ENCODE results near the gene NRP1.
"Not testable (repeated sequence)": the region's sequence is repeated elsewhere in the genome, so short reads cannot be mapped to it uniquely, and the experiment has no call there.

NRP1 gene

GRCh38 chr10:33315891-33316290 is 18.6 kb downstream of the NRP1 start:
- DNase-seq: no peak

DNA sequence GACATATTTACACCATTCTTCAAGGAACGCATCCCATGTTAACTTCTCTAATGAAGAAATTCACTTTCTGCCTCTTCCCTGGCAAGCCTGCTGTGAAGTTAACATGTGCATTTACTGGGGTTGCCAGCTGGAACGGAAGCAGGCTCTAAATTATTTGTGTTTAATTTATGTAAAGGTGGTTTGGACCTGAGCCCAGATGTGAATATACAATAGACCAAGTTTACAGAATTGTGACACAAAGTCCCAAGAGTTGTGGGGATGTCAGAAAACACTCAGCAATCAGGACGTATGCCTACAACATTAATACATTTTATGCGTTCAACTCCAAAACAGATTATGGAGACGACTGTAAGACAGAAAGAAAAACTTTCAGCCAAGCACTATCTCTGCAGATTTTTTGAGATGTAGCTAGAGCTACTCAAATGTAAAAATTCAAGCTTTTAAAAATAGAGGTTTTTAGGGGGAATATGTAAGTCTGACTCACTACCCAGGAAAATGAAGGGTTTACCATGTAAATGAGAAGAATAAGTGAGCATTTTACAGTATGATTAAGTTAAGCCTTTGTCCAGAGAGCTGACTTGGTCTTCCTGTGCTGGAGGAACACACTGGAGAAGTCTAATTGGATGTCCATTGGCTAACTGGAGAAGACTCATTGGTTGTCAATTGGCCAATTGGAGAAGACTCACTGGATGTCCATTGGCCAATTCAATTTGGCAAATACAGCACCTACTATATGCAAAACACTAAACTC is 19.5 kb downstream of the NRP1 start:
- peak; percentile 31 for DNase-seq

GRCh38 chr10:33311640-33312039 is 22.8 kb downstream of the NRP1 start:
- DNase-seq: no peak

- no peak for DNase-seq
These were observed 23.6 kb downstream of the NRP1 start for GRCh38 chr10:33310853-33311252.

DNA sequence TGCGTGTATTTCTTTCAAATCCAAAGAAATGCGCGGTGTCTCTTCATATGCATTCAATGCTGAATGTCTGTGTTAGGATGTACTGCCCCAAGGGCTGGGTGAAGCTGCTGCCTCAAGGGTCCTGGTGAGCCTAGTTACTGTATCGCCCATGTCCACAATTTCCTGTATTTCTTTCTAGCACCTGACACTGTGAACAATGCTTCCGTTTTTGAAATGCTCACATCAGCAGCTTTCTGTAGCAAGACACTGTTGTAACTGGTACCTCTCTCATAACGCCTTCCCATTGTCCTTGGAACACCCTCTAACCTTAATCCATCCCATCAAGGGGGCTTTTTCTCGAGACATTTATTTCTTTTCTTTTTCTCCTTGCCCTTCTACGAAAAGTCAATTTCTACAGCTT is 25.1 kb downstream of the NRP1 start:
- no peak for DNase-seq

- DNase-seq: no peak
These were observed 26.6 kb downstream of the NRP1 start for GRCh38 chr10:33307835-33308234.

- DNase-seq: no peak
These were observed 27.6 kb downstream of the NRP1 start for GRCh38 chr10:33306701-33307519.

GRCh38 chr10:33306126-33306525 is 28.3 kb downstream of the NRP1 start:
- DNase-seq: no peak

GRCh38 chr10:33304423-33305225 is 29.8 kb downstream of the NRP1 start:
- no peak for DNase-seq

GRCh38 chr10:33303988-33304387 is 30.5 kb downstream of the NRP1 start:
- no peak for DNase-seq

GRCh38 chr10:33302208-33302829 is 32.1 kb downstream of the NRP1 start:
- no peak for DNase-seq

DNA sequence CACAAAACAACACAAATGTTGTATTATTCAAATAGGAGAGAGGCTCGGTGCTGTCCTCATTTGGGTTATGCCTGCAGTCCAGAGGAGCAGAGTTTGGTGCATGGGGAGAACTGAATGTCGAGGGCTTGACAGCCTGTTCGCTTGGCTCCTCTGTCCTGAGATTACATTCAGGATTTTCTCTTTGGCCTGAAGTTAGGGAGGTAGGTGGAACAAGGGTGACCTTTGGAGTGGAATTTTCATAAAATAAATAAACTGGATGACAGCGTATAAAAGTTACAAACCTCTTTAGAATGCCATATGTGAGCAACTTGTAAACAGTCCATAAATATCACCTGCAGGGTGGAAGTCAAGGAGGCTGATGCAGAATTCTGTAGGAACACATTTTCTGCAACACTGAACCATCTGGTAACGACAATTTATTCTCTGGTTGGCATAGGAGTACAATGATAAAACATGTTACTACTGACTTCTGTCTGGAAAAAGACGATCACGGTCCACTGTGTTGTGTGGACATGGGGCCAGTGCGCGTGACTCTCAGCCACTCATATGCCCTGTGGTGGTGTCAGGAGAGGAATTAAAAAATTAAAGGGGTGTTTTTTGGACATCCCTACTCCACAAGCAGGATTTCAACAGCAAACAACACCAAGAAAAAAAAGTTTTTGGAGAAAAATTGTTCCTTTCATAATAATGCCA is 33.2 kb downstream of the NRP1 start:
- DNase-seq: no peak

- not testable (repeated sequence) for DNase-seq
These were observed 33.9 kb downstream of the NRP1 start for GRCh38 chr10:33300544-33300943.

- no peak for DNase-seq
These were observed 35.6 kb downstream of the NRP1 start for GRCh38 chr10:33298893-33299292.

DNA sequence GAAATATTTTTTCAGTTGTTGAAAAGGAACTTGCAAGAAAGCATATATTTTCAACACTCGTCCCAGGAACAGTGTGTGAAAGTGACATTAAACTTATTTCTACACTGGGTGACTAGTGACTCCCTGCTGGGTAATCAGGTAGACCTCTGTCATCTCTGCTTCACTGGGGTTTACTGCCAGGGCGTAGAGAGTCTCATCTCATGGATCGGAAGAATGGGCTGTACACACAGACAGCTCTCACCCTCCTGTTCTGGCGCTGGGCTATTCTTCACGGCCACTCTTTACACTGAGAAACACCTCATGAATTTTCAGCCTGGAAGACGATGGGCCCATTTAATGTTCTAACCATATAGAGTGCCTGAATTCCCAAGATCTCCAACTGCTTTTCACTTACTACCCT is 36.4 kb downstream of the NRP1 start:
- no peak for DNase-seq

GRCh38 chr10:33295851-33296250 is 38.6 kb downstream of the NRP1 start:
- DNase-seq: no peak

GRCh38 chr10:33293531-33294170 is 40.8 kb downstream of the NRP1 start:
- no peak for DNase-seq

DNA sequence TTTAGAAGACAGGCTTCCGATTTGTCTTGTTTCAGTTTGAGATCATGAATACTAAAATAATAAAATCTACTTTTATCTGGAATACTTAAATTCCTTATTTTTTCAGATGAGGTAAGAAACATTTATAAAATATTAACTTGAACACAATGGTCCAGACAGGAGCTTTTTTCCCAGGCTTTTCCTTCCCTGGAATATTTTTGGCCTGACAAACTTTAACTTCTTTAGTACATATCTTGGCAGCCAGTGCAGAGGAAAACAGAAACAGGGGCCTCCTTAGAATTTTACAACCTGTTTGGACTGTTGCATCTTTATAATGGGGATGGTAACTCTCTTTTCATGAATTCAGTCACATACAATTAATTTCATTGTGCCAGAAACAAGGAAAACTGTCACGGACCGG is 41.4 kb downstream of the NRP1 start:
- DNase-seq: no peak

DNA sequence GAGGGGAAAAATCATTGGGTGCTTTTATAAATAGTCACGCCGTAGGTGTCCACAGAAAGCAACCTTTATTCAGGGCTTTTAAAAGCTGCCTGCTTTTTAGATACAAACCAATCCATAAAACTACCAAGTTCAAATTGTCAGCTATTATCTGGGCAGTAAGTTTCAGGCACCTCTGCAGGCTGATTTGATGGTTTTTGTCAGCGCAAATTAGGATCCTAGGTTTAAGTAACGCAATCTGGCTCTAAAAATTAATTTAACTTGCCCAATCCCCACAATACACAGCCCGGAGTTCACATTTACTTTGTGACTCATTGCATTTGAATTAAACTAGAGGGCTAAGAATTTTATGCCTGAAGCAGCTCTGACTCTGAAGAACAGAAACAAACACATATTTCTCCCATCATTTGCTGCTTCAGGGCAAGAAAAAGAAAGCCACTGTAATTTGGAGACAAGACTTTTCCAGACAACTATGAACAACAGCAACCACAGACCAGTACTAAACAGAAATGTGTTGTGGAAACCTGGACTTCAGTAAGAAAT is 43.3 kb downstream of the NRP1 start:
- no peak for DNase-seq

- no peak for DNase-seq
These were observed 44.0 kb downstream of the NRP1 start for GRCh38 chr10:33290321-33291052.

DNA sequence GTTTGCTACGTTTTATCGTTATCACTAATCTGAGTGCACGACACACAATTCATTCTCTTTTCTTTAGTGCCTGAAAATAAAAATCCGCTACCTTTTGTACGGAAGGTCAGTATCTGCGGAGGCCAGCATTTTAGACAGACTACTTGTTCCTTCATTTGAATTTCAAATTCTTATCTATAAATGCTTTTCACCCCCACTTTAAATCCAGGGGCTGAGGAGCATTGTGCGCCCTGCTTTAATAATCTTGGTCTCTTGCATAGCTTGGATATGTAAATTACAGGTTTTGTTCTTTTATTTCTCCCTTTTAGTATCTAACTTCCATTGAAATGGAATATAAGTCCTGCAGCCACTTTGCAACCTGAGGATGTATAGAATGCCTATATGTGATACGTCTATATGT is 44.7 kb downstream of the NRP1 start:
- no peak for DNase-seq
